K562 (cell line): Measurements from ENCODE around the gene RSPRY1. TPM values are rescaled to one million over a fixed set of nuclear protein-coding genes. Genes with fewer than 3 reads are reported as not detected.

Experiments
- ATAC-seq: fragments of 200-7000 bp; cut with Tn5 transposase; 3 replicates; pipeline ENCODE4 v1.9.1; 2020; ENCODE audit warnings: moderate library complexity
- BruUV-seq: library from RNA; stranded (reverse); fragments of 400-500 nt; replicated peaks from 2 replicates; lab custom pipeline; 2021; lab: Mats Ljungman, UMichigan
- CTCF ChIA-PET: fragments of 300-600 bp; formaldehyde crosslinking; extraction: SDS; loops from one replicate; lab custom pipeline; 2021; ENCODE audit warnings: low intra/inter-chr PET ratio; lab: Yijun Ruan, JAX
- POLR2A ChIA-PET: fragments of 300-600, 350-650 bp; sonication (Branson Sonifier 250); formaldehyde crosslinking; extraction: SDS; loops from one replicate; lab custom pipeline; 2021; ENCODE audit warnings: antibody characterized with exemption, inconsistent platforms; lab: Yijun Ruan, JAX
- DNase-seq, 4 experiments: peaks; one replicate each; pipeline versions ENCODE4 v3.0.0 to v3.0.0-alpha.2; 2011 to 2018; ENCODE audit warnings: low spot score in 3 of 4, mixed read lengths in 3 of 4; ENCODE audit errors: extremely low read depth in 1 of 4
- FAIRE-seq: peaks from 2 replicates; lab custom pipeline; 2011; peaks lifted over from hg19 to GRCh38; lab: Jason Lieb, UNC
- H2AFZ ChIP-seq: 2 replicates; pipeline ENCODE4 v1.6.0; 2011; ENCODE audit warnings: low read depth, low read length, control low read depth, inconsistent platforms
- H3K27ac ChIP-seq: fragments of 200-600 bp; 3 replicates; pipeline ENCODE4 v1.8.0; 2011; ENCODE audit warnings: low read depth, mild to moderate bottlenecking, control low read depth, inconsistent platforms, low read length, moderate library complexity, mixed read lengths; ENCODE audit errors: extremely low read depth
- H3K27me3 ChIP-seq, 2 experiments: fragments of 300-600 bp in 1 of 2; 2 replicates in 1 of 2; 3 replicates in 1 of 2; pipeline versions ENCODE4 v1.6.0 to v1.8.0; 2011; ENCODE audit warnings: inconsistent platforms in 2 of 2, low read length in 2 of 2, mild to moderate bottlenecking in 1 of 2, mixed read lengths in 1 of 2, moderate library complexity in 1 of 2; ENCODE audit not compliant: control insufficient read depth in 2 of 2, insufficient read depth in 2 of 2
- H3K36me3 ChIP-seq: fragments of 300-600 bp; 3 replicates; pipeline ENCODE4 v1.8.0; 2011; ENCODE audit warnings: mild to moderate bottlenecking, low read length, inconsistent platforms; ENCODE audit not compliant: control insufficient read depth, insufficient read depth
- H3K4me1 ChIP-seq, 2 experiments: fragments of 200-600 bp in 1 of 2; replicated peaks in 1 of 2; 2 replicates in 1 of 2; 3 replicates in 1 of 2; pipeline versions ENCODE4 v1.5.1 to v1.8.0; 2011; ENCODE audit warnings: inconsistent platforms in 2 of 2, low read length in 2 of 2, mild to moderate bottlenecking in 1 of 2, mixed read lengths in 1 of 2, moderate library complexity in 1 of 2; ENCODE audit not compliant: control insufficient read depth in 2 of 2, insufficient read depth in 2 of 2
- H3K4me2 ChIP-seq: 2 replicates; pipeline ENCODE4 v1.6.1; 2011; ENCODE audit warnings: low read length, control low read depth, inconsistent platforms, mixed read lengths; ENCODE audit not compliant: insufficient read depth
- H3K4me3 ChIP-seq: fragments of 200-600 bp; sonication (generic), shearing (Covaris generic); 2 replicates; pipeline ENCODE4 v1.5.1; 2016; ENCODE audit warnings: control low read depth, inconsistent platforms
- H3K79me2 ChIP-seq: fragments of 200-600 bp; 3 replicates; pipeline ENCODE4 v1.8.0; 2011; ENCODE audit warnings: low read length, inconsistent platforms; ENCODE audit not compliant: control insufficient read depth, insufficient read depth
- H3K9ac ChIP-seq, 2 experiments: 2 replicates each; pipeline versions ENCODE4 v1.6.0 to v1.6.1; 2011; ENCODE audit warnings: low read depth in 2 of 2, low read length in 2 of 2, control low read depth in 1 of 2, inconsistent platforms in 1 of 2, mild to moderate bottlenecking in 1 of 2, mixed read lengths in 1 of 2; ENCODE audit not compliant: insufficient read depth in 1 of 2
- H3K9me1 ChIP-seq: one replicate; pipeline ENCODE4 v1.6.0; 2011; ENCODE audit warnings: inconsistent platforms, mild to moderate bottlenecking, low read length, moderate library complexity; ENCODE audit not compliant: control insufficient read depth, insufficient read depth
- H3K9me3 ChIP-seq: replicated peaks from 2 replicates; pipeline ENCODE4 v1.5.1; 2011; ENCODE audit warnings: low read depth, low read length, inconsistent platforms; ENCODE audit not compliant: control insufficient read depth, insufficient read depth
- H4K20me1 ChIP-seq: replicated peaks from 2 replicates; pipeline ENCODE4 v1.6.1; 2011; ENCODE audit warnings: low read length, inconsistent platforms, mixed read lengths; ENCODE audit not compliant: control insufficient read depth, insufficient read depth
- HDAC3 ChIP-seq: fragments of 450-650 bp; IDR thresholded peaks from 2 replicates; pipeline ENCODE4 v1.6.1; 2018; ENCODE audit warnings: borderline replicate concordance, mild to moderate bottlenecking, moderate library complexity; ENCODE audit not compliant: partially characterized antibody
- LARP7 ChIP-seq: fragments of 450-650 bp; IDR thresholded peaks from 2 replicates; pipeline ENCODE4 v1.6.1; 2016
- PHB ChIP-seq: fragments of 250-450 bp; sonication (Bioruptor Pico); IDR thresholded peaks from 2 replicates; pipeline ENCODE4 v1.5.0; 2021
- PRDM10 ChIP-seq: fragments of 450-650 bp; IDR thresholded peaks from 2 replicates; pipeline ENCODE4 v1.6.1; 2018; ENCODE audit not compliant: partially characterized antibody
- RFX1 ChIP-seq: fragments of 450-650 bp; IDR thresholded peaks from 2 replicates; pipeline ENCODE4 v1.6.1; 2016; ENCODE audit warnings: mild to moderate bottlenecking, moderate library complexity
- UBTF ChIP-seq, 2 experiments: IDR thresholded peaks; 2 replicates each; pipeline ENCODE4 v1.6.1; 2012; ENCODE audit warnings: improper control_type of control experiment in 2 of 2, low read depth in 2 of 2, low read length in 2 of 2, borderline replicate concordance in 1 of 2
- ZFP91 ChIP-seq: sonication (generic); formaldehyde crosslinking; IDR thresholded peaks from 2 replicates; pipeline ENCODE4 v1.8.0; 2022; ENCODE audit warnings: mild to moderate bottlenecking, missing genetic modification reagents
- ZNF395 ChIP-seq: fragments of 200-800 bp; sonication (Bioruptor generic); IDR thresholded peaks from 2 replicates; pipeline ENCODE4 v1.6.1; 2017; ENCODE audit warnings: missing genetic modification characterization, missing compliant biosample characterization
- ZNF511 ChIP-seq: sonication (generic); formaldehyde crosslinking; IDR thresholded peaks from 2 replicates; pipeline ENCODE4 v1.8.0; 2022; ENCODE audit warnings: mild to moderate bottlenecking, missing genetic modification reagents
- WGBS: fragments of 100-300 bp; shearing (Covaris generic); methylation state at CpG from one replicate; pipeline ENCODE4 v1.1.6; 2016; ENCODE audit warnings: low coverage, mixed read lengths; ENCODE audit not compliant: insufficient coverage; ENCODE audit errors: missing lambda C conversion rate; 5-methylcytosine and 5-hydroxymethylcytosine counted together
- in situ Hi-C: fragments of 300-500 bp; cut with MboI; formaldehyde crosslinking; loops from 4 replicates; pipeline ENCODE4 v1.15.0; 2018; ENCODE audit warnings: inconsistent platforms, mixed read lengths
- intact Hi-C: fragments of 100-400 bp; cut with micrococcal nuclease; formaldehyde crosslinking; loops from 2 replicates; pipeline ENCODE4 v1.14.2; 2022
- polyA plus RNA-seq, 8 experiments: library from polyadenylated mRNA; depleted of rRNA in 4 of 8; stranded (reverse) in 5 of 8; unstranded in 3 of 8; fragments of >200 nt; fragmentation: Nextera tagmentation in 2 of 8; fragmentation: Illumina TruSeq in 1 of 8; extraction: Ambion mirVana in 2 of 8; extraction: Trizol in 1 of 8; gene quantifications; 2 replicates each; pipeline versions ENCODE4 v1.2.1 to v1.2.3, GENCODE V29; 2011 to 2014; ENCODE audit warnings: inconsistent platforms in 1 of 8, missing spikeins in 1 of 8
- total RNA-seq, 7 experiments: library from RNA; depleted of rRNA in 6 of 7; stranded (reverse); fragments of >200 nt in 6 of 7; fragmentation: Illumina TruSeq in 2 of 7; extraction: Trizol in 2 of 7; gene quantifications; 2 replicates each; pipeline versions ENCODE4 v1.2.1 to v1.2.3, GENCODE V29; 2011 to 2021; ENCODE audit warnings: low replicate concordance in 1 of 7

RSPRY1 gene
- total and polyA plus RNA-seq, 9 of the 15 experiments (the other 6 are each of a cell fraction or from before 2014, with no cell fraction given) = 10.2 to 27.8 (median 20.8) TPM

- TF ChIP-seq LARP7 (no peak), PHB (CRISPR knock-in tag) (no peak), ZNF511 (CRISPR knock-in tag) (no peak)
Observed at GRCh38 chr16:57143149-57143921, 42.8 kb upstream of the RSPRY1 start (continued).

- intact Hi-C loops (no loop called here), in situ Hi-C loops (no loop called here)
- H3K4me2 ChIP-seq = no peak overlapping the region
- ATAC-seq (no peak), FAIRE-seq (no peak), DNase-seq (no peak)
- H3K4me3 ChIP-seq = no peak overlapping the region
- H3K9me3 ChIP-seq = no peaks in the 10 kb centered on the region
- H3K27ac ChIP-seq = no peak overlapping the region
- no peak overlapping the region for H2AFZ ChIP-seq
- H3K36me3 ChIP-seq = no peaks in the 10 kb centered on the region
- no peaks in the 10 kb centered on the region for H3K27me3 ChIP-seq
- 64% methylated on average over 2 of the region's 2 CpGs for WGBS
- H3K9me1 ChIP-seq = no peaks in the 10 kb centered on the region
- H3K4me1 ChIP-seq = peaks cover 25 to 38% of the 10 kb centered on the region in 2 experiments
- ChIA-PET POLR2A (interaction anchor here (0.6 to 1.2 kb wide), 3 partner anchors 11 to 51 kb away, joined by 3 read pairs; no protein-coding TSS in a partner anchor), CTCF (no interaction called here)
- H3K79me2 ChIP-seq = no peaks in the 10 kb centered on the region
- H4K20me1 ChIP-seq = no peaks in the 10 kb centered on the region
- no TSS peak for BruUV-seq
- no peak overlapping the region for H3K9ac ChIP-seq
- TF ChIP-seq PRDM10 = peak; percentile 17
- TF ChIP-seq UBTF (IDR thresholded peaks at IDR 0.05; ENCODE audit: borderline replicate concordance in 1 of 2, low read depth in 2 of 2, low read length in 2 of 2) = no peak
- TF ChIP-seq ZFP91 (CRISPR knock-in tag) = 0 out of 2 replicates have a peak, but pooled peaks have one; percentile 56
- TF ChIP-seq HDAC3 = no peak
- TF ChIP-seq RFX1 = peak; percentile 70
- no peak for TF ChIP-seq ZNF395
Observed at GRCh38 chr16:57144027-57144426, 42.1 kb upstream of the RSPRY1 start.
